Left lung (tissue), 10 donors: ENCODE data around the gene TCEANC2. TPM values are rescaled to one million over a fixed set of nuclear protein-coding genes. Genes with fewer than 3 reads are reported as not detected.
"Not testable (repeated sequence)": the region's sequence is repeated elsewhere in the genome, so short reads cannot be mapped to it uniquely, and the experiment has no call there.

Source experiments
- ATAC-seq: fragments of 200-7000 bp; cut with Tn5 transposase; one replicate; pipeline ENCODE4 v1.9.1; 2020; ENCODE audit warnings: moderate library complexity
- DNase-seq, 4 donors: peaks; one replicate each; pipeline ENCODE4 v3.0.0-alpha.2; 2013 to 2020
- H3K27ac ChIP-seq, 2 donors: fragments of 200-600 bp; sonication (generic) in 1 of 2; one replicate each; pipeline versions ENCODE4 v1.5.0 to v1.8.0; 2020 to 2021
- H3K27me3 ChIP-seq, 2 donors: fragments of 200-600 bp; sonication (generic) in 1 of 2; one replicate each; pipeline versions ENCODE4 v1.5.0 to v1.8.0; 2020 to 2021
- H3K36me3 ChIP-seq, 2 donors: fragments of 200-600 bp; sonication (generic) in 1 of 2; one replicate each; pipeline versions ENCODE4 v1.5.0 to v1.8.0; 2020 to 2021
- H3K4me1 ChIP-seq, 2 donors: fragments of 200-600 bp; one replicate each; pipeline ENCODE4 v1.8.0; 2021
- H3K4me3 ChIP-seq, 2 donors: fragments of 200-600 bp; sonication (generic) in 1 of 2; one replicate each; pipeline versions ENCODE4 v1.5.0 to v1.8.0; 2020 to 2021; ENCODE audit warnings: mild to moderate bottlenecking in 1 of 2
- H3K9me3 ChIP-seq, 2 donors: fragments of 200-600 bp; sonication (generic) in 1 of 2; one replicate each; pipeline versions ENCODE4 v1.5.0 to v1.8.0; 2020 to 2021
- CTCF ChIP-seq, 2 donors: fragments of 200-600 bp; sonication (generic) in 1 of 2; IDR thresholded peaks; one replicate each; pipeline versions ENCODE4 v1.5.0 to v1.8.0; 2021; ENCODE audit warnings: antibody characterized with exemption in 2 of 2
- intact Hi-C, 2 donors: fragments of 100-400 bp; cut with DNase I; formaldehyde crosslinking; loops; one replicate each; pipeline versions ENCODE4 v1.11.2 to v1.14.2; 2022
- polyA plus RNA-seq, 6 donors: library from polyadenylated mRNA; unstranded; fragments of 120-200 nt; gene quantifications; one replicate each; pipeline ENCODE4 v1.2.1, GENCODE V29; 2013; ENCODE audit not compliant: insufficient read length in 6 of 6
- total RNA-seq, 2 donors: library from RNA; stranded (reverse); fragmentation: NEBNext Ultra II Directional; extraction: Animal tissue kit (Norgen Biotek cat#: 25700); gene quantifications; one replicate each; pipeline ENCODE4 v1.2.1, GENCODE V29; 2021
- donor health status: DM: no; HTN: yes; CAD: no.
- donor health status: DM: no; HTN: no; CAD: no.

Gene TCEANC2
- total and polyA plus RNA-seq, 8 donors, result 5.2 to 13.3 (median 10.2) TPM

GRCh38 chr1:54091666-54092065 is 38.3 kb downstream of the TCEANC2 start:
- Histone ChIP-seq H3K4me3 (no peak overlapping the region), H3K36me3 (peaks cover 0 to 8% of the 10 kb centered on the region in 2 donors), H3K27ac (no peak overlapping the region), H3K27me3 (no peaks in the 10 kb centered on the region), H3K4me1 (peaks cover 0 to 15% of the 10 kb centered on the region in 2 donors), H3K9me3 (no peaks in the 10 kb centered on the region)
- intact Hi-C loops, result no loop called here
- ATAC-seq (no peak), DNase-seq (no peak)
- no peak for TF ChIP-seq CTCF (IDR thresholded peaks at IDR 0.05)

- DNase-seq (no peak), ATAC-seq (peak; percentile 62)
- H3K4me1 ChIP-seq, result peaks cover 0 to 15% of the 10 kb centered on the region in 2 donors
- intact Hi-C loops, result no loop called here
- no peak for TF ChIP-seq CTCF (IDR thresholded peaks at IDR 0.05)
- no peaks in the 10 kb centered on the region for H3K27me3 ChIP-seq
- no peak overlapping the region for H3K4me3 ChIP-seq
- H3K9me3 ChIP-seq, result no peaks in the 10 kb centered on the region
- H3K36me3 ChIP-seq, result peaks cover 0 to 11% of the 10 kb centered on the region in 2 donors
- H3K27ac ChIP-seq, result no peak overlapping the region
Observed at GRCh38 chr1:54094001-54094729, 40.8 kb downstream of the TCEANC2 start.

GRCh38 chr1:54094730-54095105 is 41.3 kb downstream of the TCEANC2 start:
- DNase-seq, H3K9me3 ChIP-seq, H3K4me3 ChIP-seq, H3K27me3 ChIP-seq, ATAC-seq, H3K36me3 ChIP-seq, intact Hi-C loops, H3K27ac ChIP-seq: not testable (repeated sequence)
- H3K4me1 ChIP-seq, result peaks cover 0 to 15% of the 10 kb centered on the region in 2 donors

- DNase-seq (peak in 1 of 4 donors; percentile 15), ATAC-seq (peak; percentile 80)
- Histone ChIP-seq H3K9me3 (no peaks in the 10 kb centered on the region), H3K4me1 (peaks cover 0 to 15% of the 10 kb centered on the region in 2 donors), H3K4me3 (no peak overlapping the region), H3K36me3 (peaks cover 0 to 7% of the 10 kb centered on the region in 2 donors), H3K27me3 (no peaks in the 10 kb centered on the region), H3K27ac (peak overlapping the region in 1 of 2 donors; percentile 60)
- TF ChIP-seq CTCF (IDR thresholded peaks at IDR 0.05), result no peak
- intact Hi-C loops, result no loop called here
Observed at GRCh38 chr1:54095546-54096226, 42.3 kb downstream of the TCEANC2 start.

GRCh38 chr1:54096227-54096876 is 42.9 kb downstream of the TCEANC2 start:
- H3K4me3 ChIP-seq, result no peak overlapping the region
- no peak for ATAC-seq

More at GRCh38 chr1:54096227-54096876, 42.9 kb downstream of the TCEANC2 start:
- peaks cover 0 to 15% of the 10 kb centered on the region in 2 donors for H3K4me1 ChIP-seq
- peak overlapping the region in 1 of 2 donors; percentile 60 for H3K27ac ChIP-seq
- DNase-seq, result peak in 1 of 4 donors; percentile 23
- H3K9me3 ChIP-seq, result no peaks in the 10 kb centered on the region
- H3K36me3 ChIP-seq, result peaks cover 0 to 7% of the 10 kb centered on the region in 2 donors
- no peak for TF ChIP-seq CTCF (IDR thresholded peaks at IDR 0.05)
- intact Hi-C loops, result no loop called here
- no peaks in the 10 kb centered on the region for H3K27me3 ChIP-seq
